ENCODE data around the gene C1orf52. TPM values are rescaled to one million over a fixed set of nuclear protein-coding genes. Genes with fewer than 3 reads are reported as not detected.

Gene C1orf52
- total and polyA plus RNA-seq, 8 donors = 18.0 to 66.4 (median 54.6) TPM

DNA sequence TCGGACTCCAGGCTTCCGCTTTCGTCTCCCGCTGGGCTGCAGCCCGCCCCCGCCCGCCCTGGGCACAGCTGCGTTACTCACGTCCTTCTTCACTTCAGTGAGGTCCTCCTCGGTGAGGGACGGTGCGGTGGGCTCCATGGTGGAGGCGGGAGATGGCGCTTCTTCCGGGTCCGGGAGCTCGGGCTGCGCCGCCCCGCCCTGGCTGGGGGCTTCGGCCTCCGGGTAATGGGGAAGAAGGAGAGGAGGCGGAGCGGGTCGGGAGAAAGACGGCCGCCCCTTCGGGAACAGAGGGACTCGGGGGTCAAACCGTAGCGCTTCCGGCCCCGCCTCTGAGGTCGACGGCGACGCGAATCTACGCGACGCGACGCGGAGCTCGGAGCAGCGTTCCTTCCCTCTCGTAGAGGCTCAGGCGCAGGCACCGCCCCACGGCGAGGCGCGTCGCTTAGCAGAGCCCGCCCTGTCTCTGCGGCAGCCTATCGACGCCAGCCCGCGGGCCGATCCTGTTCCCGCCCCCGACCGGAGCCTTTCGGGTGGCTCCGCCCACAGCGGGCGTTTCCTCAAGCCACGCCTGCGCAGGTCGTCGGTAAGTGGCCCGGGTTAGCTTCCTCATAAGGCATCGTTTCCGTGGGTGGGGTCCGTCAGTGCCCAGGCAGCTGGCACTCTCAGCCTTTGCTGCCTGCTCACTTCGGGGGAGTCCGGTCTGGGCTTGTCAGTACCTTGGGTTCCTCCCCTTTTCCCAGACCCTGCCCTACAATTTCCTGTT is 16.9 kb upstream of the C1orf52 start, which contains the start of gene BCL10:
BCL10 (minus strand) TSS at position 418 of the 763 bp plus-strand sequence; CDS start at position 138, 280 bp downstream.
- H3K36me3 ChIP-seq = peaks cover 0 to 18% of the 10 kb centered on the region in 2 donors
- no peaks in the 10 kb centered on the region for H3K9me3 ChIP-seq
- H3K4me1 ChIP-seq = peaks cover 16 to 65% of the 10 kb centered on the region in 2 donors
- ATAC-seq (peak; percentile 98), DNase-seq (peak; percentile 98 to 100 (median 99))
- no peaks in the 10 kb centered on the region for H3K27me3 ChIP-seq
- intact Hi-C loops (cut with DNase I) = no loop called here
- H3K27ac ChIP-seq = peak within 1 kb of the TSS; percentile 96 to 98
- peak within 1 kb of the TSS; percentile 75 to 91 for H3K4me3 ChIP-seq
- TF ChIP-seq, protein P1, sequence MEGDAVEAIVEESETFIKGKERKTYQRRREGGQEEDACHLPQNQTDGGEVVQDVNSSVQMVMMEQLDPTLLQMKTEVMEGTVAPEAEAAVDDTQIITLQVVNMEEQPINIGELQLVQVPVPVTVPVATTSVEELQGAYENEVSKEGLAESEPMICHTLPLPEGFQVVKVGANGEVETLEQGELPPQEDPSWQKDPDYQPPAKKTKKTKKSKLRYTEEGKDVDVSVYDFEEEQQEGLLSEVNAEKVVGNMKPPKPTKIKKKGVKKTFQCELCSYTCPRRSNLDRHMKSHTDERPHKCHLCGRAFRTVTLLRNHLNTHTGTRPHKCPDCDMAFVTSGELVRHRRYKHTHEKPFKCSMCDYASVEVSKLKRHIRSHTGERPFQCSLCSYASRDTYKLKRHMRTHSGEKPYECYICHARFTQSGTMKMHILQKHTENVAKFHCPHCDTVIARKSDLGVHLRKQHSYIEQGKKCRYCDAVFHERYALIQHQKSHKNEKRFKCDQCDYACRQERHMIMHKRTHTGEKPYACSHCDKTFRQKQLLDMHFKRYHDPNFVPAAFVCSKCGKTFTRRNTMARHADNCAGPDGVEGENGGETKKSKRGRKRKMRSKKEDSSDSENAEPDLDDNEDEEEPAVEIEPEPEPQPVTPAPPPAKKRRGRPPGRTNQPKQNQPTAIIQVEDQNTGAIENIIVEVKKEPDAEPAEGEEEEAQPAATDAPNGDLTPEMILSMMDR (IDR thresholded peaks at IDR 0.05) = no peak

GRCh38 chr1:85275701-85276214 is 16.3 kb upstream of the C1orf52 start:
- Histone ChIP-seq H3K9me3 (no peaks in the 10 kb centered on the region), H3K4me1 (peaks cover 16 to 71% of the 10 kb centered on the region in 2 donors), H3K27me3 (no peaks in the 10 kb centered on the region), H3K27ac (peak overlapping the region; percentile 96 to 98), H3K4me3 (peak overlapping the region; percentile 75 to 91), H3K36me3 (peaks cover 0 to 24% of the 10 kb centered on the region in 2 donors)
- ATAC-seq (peak; percentile 1), DNase-seq (no peak)
- TF ChIP-seq, protein P1 (IDR thresholded peaks at IDR 0.05) = no peak
- intact Hi-C loops (cut with DNase I) = no loop called here

DNA sequence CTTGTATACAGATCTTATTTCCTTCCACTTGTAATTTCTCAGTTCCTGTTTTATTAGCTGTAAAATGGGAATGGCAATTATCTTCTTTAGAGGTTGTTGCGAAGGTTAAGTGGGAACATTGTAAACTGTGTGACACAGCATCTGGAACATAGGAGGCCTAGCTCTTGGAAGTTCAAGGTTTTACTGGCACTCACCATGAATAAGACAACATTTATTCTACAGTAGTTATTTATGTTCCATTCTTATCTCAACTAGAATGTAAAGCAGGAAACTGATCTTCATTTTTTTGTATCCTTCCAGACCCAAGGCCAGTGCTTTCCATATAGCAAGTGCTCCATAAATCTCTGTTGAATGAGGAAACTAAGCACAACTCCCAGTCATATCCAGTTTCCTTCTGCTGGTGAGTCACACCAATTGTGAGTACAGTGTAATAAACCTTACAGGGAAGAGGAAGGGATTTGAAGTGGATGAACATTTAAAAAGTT is 15.5 kb upstream of the C1orf52 start:
- Histone ChIP-seq H3K4me3 (peak overlapping the region; percentile 75 to 91), H3K27ac (peak overlapping the region; percentile 96 to 98), H3K4me1 (peaks cover 16 to 79% of the 10 kb centered on the region in 2 donors), H3K9me3 (no peaks in the 10 kb centered on the region), H3K36me3 (peaks cover 0 to 31% of the 10 kb centered on the region in 2 donors), H3K27me3 (no peaks in the 10 kb centered on the region)
- intact Hi-C loops (cut with DNase I) = no loop called here
- ATAC-seq (peak; percentile 13), DNase-seq (no peak)
- TF ChIP-seq, protein P1 (IDR thresholded peaks at IDR 0.05) = no peak

DNA sequence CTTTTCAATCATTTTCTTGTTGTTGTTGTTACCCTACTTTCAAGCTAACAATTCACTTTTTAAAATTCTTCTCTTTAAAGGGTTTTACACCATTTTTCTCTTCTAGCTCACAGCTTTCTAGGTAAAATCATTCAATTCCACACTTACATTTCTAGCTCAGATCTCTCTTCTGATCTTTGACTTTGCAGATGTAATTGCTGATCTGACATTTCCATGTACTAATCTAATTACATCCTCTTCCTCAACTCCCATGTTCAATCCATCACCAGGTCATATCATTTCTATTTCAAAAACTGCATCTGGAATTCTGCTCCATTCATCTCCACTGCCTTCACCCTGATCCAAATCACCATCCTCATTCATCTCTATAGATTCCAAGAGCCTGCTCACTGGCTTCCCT is 13.9 kb upstream of the C1orf52 start:
- intact Hi-C loops (cut with DNase I) = no loop called here

More for the DNA sequence above, 13.9 kb upstream of the C1orf52 start:
- no peaks in the 10 kb centered on the region for H3K27me3 ChIP-seq
- no peak for ATAC-seq
- TF ChIP-seq, protein P1 (IDR thresholded peaks at IDR 0.05) = no peak
- no peak for DNase-seq
- H3K36me3 ChIP-seq = peaks cover 0 to 48% of the 10 kb centered on the region in 2 donors
- H3K4me1 ChIP-seq = peaks cover 16 to 71% of the 10 kb centered on the region in 2 donors
- no peaks in the 10 kb centered on the region for H3K9me3 ChIP-seq
- no peak overlapping the region for H3K27ac ChIP-seq
- no peak overlapping the region for H3K4me3 ChIP-seq
